H54 (cell line): ENCODE data around the gene FARP2.
"Not testable (repeated sequence)": the region's sequence is repeated elsewhere in the genome, so short reads cannot be mapped to it uniquely, and the experiment has no call there.

Source experiments
- DNase-seq: peaks from one replicate; pipeline ENCODE4 v3.0.0; 2011; ENCODE audit warnings: low spot score, mixed read lengths; ENCODE audit not compliant: insufficient read length
- FAIRE-seq: peaks from 3 replicates; lab custom pipeline; 2011; peaks lifted over from hg19 to GRCh38; lab: Jason Lieb, UNC
- POLR2A ChIP-seq: IDR thresholded peaks from 2 replicates; pipeline ENCODE4 v1.6.1; 2011; ENCODE audit warnings: low read depth, mild to moderate bottlenecking, low read length

Gene FARP2

DNA sequence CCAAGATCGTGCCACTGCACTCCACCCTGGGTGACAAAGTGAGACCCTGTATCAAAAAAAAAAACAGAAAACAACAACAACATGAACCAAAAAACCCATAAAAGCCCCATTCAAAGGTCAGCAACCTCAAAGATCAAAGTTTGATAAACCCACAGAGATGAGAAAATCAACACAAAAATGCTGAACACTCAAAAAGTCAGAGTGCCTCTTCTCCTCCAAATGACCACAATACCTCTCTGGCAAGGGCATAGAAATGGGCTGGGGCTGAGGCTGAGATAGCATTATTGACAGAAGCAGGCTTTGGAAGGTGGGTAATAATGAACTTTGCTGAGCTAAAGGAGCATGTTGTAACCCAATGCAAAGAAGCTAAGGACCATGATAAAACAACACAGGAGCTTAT lies 66.3 kb downstream of the FARP2 start:
- FAIRE-seq (no peak), DNase-seq (no peak)
- no peak for TF ChIP-seq POLR2A

GRCh38 chr2:241423489-241423888 lies 67.4 kb downstream of the FARP2 start:
- not testable (repeated sequence) for DNase-seq, FAIRE-seq

- FAIRE-seq (no peak), DNase-seq (no peak)
- no peak for TF ChIP-seq POLR2A
Observed at GRCh38 chr2:241425368-241425767, 69.3 kb downstream of the FARP2 start.

GRCh38 chr2:241430178-241430577 lies 74.1 kb downstream of the FARP2 start:
- no peak for FAIRE-seq
- TF ChIP-seq POLR2A = no peak
- DNase-seq = no peak

DNA sequence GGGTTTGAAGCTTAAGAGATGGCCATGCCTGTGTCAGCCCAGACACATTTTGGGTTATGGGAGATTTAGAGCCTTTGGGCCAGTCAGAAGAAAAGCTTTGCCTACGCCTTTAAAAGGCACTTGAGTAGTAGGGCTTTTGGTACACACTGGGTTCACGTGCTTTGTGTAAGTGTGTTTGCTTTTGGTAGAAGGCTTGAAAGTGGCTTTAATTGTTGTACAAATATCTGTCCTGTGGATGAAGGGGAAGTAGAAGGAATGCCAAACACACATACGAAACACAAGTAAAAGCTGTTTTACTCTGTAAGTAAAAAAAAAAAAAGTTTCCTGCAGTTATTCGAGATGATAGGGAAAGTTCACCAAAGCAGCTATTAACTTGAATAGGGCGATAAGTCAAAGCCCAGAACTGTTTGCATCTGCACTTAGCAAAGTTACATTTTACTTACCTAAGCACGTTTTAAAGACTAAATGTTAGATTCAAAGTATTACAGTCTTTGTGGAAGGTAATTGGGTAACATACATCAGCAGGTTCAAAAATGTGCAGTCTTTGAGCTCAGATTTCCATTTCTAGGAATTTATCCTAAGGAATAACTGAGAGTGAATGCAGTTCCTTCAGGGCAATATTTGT lies 76.9 kb downstream of the FARP2 start:
- DNase-seq (no peak), FAIRE-seq (no peak)
- no peak for TF ChIP-seq POLR2A

DNA sequence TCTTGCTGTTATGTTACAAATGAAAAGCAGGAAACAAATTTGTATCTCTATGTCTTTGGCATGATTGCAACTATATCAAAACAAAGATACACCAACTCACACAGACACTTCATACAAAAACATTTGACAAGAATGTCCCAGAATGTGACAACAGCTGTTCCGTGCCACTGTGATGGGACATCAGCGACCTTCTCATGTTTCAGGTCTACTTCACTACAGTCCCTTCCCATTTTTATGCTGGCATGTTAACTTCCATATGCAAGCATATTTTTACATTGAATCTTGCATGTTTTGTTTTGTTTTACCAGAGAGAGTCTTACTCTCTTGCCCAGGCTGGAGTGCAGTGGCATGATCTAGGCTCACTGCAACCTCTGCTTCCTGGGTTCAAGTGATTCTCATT lies 81.1 kb downstream of the FARP2 start:
- no peak for DNase-seq
- no peak for TF ChIP-seq POLR2A
- FAIRE-seq = no peak

GRCh38 chr2:241441492-241441891 lies 85.4 kb downstream of the FARP2 start:
- FAIRE-seq (no peak), DNase-seq (no peak)

GRCh38 chr2:241443486-241444223 lies 87.6 kb downstream of the FARP2 start:
- FAIRE-seq = peak; percentile 69
- no peak for DNase-seq
- no peak for TF ChIP-seq POLR2A

More at GRCh38 chr2:241441492-241441891, 85.4 kb downstream of the FARP2 start:
- no peak for TF ChIP-seq POLR2A

GRCh38 chr2:241445426-241445825 lies 89.3 kb downstream of the FARP2 start:
- DNase-seq = no peak
- no peak for FAIRE-seq
- TF ChIP-seq POLR2A = no peak

- not testable (repeated sequence) for DNase-seq, FAIRE-seq
Observed at GRCh38 chr2:241450092-241450491, 94.0 kb downstream of the FARP2 start.

GRCh38 chr2:241451840-241452506 lies 95.9 kb downstream of the FARP2 start:
- FAIRE-seq = no peak
- no peak for DNase-seq
- TF ChIP-seq POLR2A = no peak

DNA sequence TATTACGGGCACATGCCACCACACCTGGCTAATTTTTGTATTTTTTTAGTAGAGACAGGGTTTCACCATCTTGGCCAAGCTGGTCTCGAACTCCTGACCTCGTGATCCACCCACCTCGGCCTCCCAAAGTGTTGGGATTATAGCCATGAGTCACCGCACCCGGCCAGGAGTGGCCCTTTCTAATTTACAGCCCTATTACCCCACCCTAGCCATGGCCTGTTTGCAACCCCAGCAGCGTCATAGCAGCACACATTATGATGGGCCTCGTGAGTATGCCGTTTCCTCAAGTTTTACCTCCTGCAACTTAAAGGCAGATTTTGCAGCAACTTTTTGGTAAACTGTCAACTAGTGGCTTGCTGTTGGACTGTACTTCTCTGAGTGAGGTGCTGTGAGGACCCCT lies 97.8 kb downstream of the FARP2 start:
- not testable (repeated sequence) for FAIRE-seq, DNase-seq

- no peak for FAIRE-seq
- TF ChIP-seq POLR2A = no peak
- no peak for DNase-seq
Observed at GRCh38 chr2:241454837-241455485, 98.9 kb downstream of the FARP2 start.

DNA sequence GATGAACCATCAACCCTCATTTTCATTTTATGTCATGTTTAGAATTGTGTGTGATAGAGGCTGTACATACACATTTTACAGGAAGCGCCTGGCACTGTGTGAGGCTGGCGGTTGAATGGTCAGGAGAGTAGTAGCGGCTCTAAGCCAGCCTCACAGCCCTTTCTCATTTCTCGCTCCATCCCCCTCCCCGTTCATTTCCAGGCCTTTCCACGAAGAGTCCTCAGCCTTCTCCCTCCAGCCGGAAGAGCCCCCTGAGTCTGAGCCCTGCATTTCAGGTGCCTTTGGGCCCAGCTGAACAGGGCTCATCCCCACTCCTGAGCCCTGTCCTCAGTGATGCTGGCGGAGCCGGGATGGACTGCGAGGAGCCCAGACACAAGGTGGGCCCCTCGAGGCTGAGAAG lies 100.5 kb downstream of the FARP2 start:
- DNase-seq (no peak), FAIRE-seq (no peak)
- TF ChIP-seq POLR2A = no peak
